ENCODE measurements around the gene GABRB3. TPM values are rescaled to one million over a fixed set of nuclear protein-coding genes. Genes with fewer than 3 reads are reported as not detected.

GABRB3 gene
- total and polyA plus RNA-seq, 10 donors, result 0.09 to 7.0 (median 1.2) TPM

DNA sequence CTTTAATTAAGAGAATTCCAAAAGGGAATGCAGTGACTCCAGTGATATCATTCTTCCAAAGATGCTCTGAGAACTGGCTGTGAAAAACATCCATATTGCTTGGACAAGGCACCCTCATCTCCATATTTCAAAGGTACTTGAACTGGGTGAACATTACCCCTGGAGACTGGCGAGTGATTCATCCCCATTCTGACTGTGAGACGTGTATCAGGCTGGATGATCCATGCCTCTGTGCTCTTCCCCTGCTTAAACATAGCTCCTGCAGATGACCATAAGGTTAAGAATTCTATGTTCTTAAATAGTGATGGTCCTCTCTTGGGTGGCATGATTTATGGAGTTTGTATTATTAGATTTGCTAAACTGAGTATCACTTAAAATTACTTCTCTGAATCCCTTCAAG, 137.8 kb downstream of the GABRB3 start:
- no peak for DNase-seq
- intact Hi-C loops (cut with DNase I; ENCODE audit: low total_unique reads), result no loop called here
- H3K27me3 ChIP-seq (replicated peaks in 1 of 7), result no peaks in the 10 kb centered on the region

DNA sequence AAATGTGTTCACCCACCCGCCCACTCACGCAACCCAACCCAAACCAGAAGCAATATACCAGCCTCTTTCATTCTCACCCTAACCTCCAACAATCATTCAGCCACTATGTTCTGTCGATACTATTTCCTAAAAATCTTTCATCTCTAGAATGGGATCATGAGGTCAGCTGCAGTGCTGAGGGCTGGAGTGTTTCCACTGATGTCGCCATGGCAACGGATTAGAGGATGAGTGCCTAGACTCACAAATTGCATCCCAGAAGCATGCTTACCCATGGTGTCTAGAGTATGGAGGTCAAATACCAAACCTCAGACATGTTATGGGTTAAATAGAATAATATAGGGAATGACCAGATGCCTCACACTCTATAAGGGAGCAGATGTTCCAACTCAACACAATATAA, 138.5 kb downstream of the GABRB3 start:
- TF ChIP-seq, protein P1, sequence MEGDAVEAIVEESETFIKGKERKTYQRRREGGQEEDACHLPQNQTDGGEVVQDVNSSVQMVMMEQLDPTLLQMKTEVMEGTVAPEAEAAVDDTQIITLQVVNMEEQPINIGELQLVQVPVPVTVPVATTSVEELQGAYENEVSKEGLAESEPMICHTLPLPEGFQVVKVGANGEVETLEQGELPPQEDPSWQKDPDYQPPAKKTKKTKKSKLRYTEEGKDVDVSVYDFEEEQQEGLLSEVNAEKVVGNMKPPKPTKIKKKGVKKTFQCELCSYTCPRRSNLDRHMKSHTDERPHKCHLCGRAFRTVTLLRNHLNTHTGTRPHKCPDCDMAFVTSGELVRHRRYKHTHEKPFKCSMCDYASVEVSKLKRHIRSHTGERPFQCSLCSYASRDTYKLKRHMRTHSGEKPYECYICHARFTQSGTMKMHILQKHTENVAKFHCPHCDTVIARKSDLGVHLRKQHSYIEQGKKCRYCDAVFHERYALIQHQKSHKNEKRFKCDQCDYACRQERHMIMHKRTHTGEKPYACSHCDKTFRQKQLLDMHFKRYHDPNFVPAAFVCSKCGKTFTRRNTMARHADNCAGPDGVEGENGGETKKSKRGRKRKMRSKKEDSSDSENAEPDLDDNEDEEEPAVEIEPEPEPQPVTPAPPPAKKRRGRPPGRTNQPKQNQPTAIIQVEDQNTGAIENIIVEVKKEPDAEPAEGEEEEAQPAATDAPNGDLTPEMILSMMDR (IDR thresholded peaks at IDR 0.05 in 8 of 11, conservative IDR thresholded peaks at IDR 0.05 in 3 of 11), result no peak
- TF ChIP-seq POLR2A (IDR thresholded peaks at IDR 0.05), result no peak
- no peak for TF ChIP-seq POLR2AphosphoS5 (IDR thresholded peaks at IDR 0.05)
- intact Hi-C loops (cut with DNase I; ENCODE audit: low total_unique reads), result no loop called here
- WGBS, 5 donors, result 62 to 78% (median 65%) methylated on average over 5 of the region's 5 CpGs

More for the DNA sequence above, 137.8 kb downstream of the GABRB3 start:
- H3K27ac ChIP-seq, result no peak overlapping the region
- H3K36me3 ChIP-seq, result no peaks in the 10 kb centered on the region
- H3K9me3 ChIP-seq, result peaks cover 0 to 8% (median 0%) of the 10 kb centered on the region in 8 donors
- no peaks in the 10 kb centered on the region for H3K4me1 ChIP-seq
- no peak overlapping the region for H3K4me3 ChIP-seq
- WGBS, 5 donors, result 56 to 66% (median 63%) methylated on average over 2 of the region's 2 CpGs
- TF ChIP-seq POLR2A (IDR thresholded peaks at IDR 0.05), result no peak
- TF ChIP-seq, protein P1 (IDR thresholded peaks at IDR 0.05 in 8 of 11, conservative IDR thresholded peaks at IDR 0.05 in 3 of 11), result no peak
- no peak for TF ChIP-seq POLR2AphosphoS5 (IDR thresholded peaks at IDR 0.05)

GRCh38 chr15:26632500-26632899, 140.4 kb downstream of the GABRB3 start:
- no peak for DNase-seq
- WGBS, 5 donors, result 56 to 76% (median 68%) methylated on average over 4 of the region's 4 CpGs
- Histone ChIP-seq H3K27ac (no peak overlapping the region), H3K27me3 (replicated peaks in 1 of 7) (no peaks in the 10 kb centered on the region), H3K36me3 (no peaks in the 10 kb centered on the region), H3K4me1 (no peaks in the 10 kb centered on the region), H3K4me3 (no peak overlapping the region), H3K9me3 (peaks cover 0 to 33% (median 11%) of the 10 kb centered on the region in 8 donors)
- TF ChIP-seq, protein P1 (IDR thresholded peaks at IDR 0.05 in 8 of 11, conservative IDR thresholded peaks at IDR 0.05 in 3 of 11), result no peak
- TF ChIP-seq POLR2A (IDR thresholded peaks at IDR 0.05) (no peak), POLR2AphosphoS5 (IDR thresholded peaks at IDR 0.05) (no peak)
- intact Hi-C loops (cut with DNase I; ENCODE audit: low total_unique reads), result no loop called here

More for the DNA sequence above, 138.5 kb downstream of the GABRB3 start:
- no peaks in the 10 kb centered on the region for H3K36me3 ChIP-seq
- H3K9me3 ChIP-seq, result peaks cover 0 to 15% (median under 1%) of the 10 kb centered on the region in 8 donors
- no peaks in the 10 kb centered on the region for H3K27me3 ChIP-seq (replicated peaks in 1 of 7)
- no peak overlapping the region for H3K27ac ChIP-seq
- no peak for DNase-seq
- H3K4me1 ChIP-seq, result no peaks in the 10 kb centered on the region
- no peak overlapping the region for H3K4me3 ChIP-seq

DNA sequence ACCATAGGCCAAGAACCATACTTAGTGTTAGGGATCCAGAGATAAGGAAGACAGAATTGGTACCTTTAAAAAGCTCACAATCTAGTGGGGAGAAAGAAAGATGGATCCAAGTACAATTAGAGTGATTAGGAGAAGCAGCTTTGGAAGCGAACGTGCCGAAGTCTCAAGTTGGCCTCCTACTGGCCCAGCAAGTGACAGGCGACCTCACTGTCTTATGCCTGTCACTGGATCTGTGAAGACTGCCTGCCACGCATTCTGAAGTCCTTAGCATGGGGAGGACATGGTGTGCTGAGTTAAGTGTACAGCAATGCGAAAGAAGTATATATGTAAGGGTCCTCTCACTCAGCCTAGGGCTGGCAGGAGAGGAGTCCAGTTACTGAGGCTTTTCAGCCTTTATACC, 141.0 kb downstream of the GABRB3 start:
- no peaks in the 10 kb centered on the region for H3K36me3 ChIP-seq
- DNase-seq, result no peak
- no peak overlapping the region for H3K4me3 ChIP-seq
- intact Hi-C loops (cut with DNase I; ENCODE audit: low total_unique reads), result no loop called here
- no peaks in the 10 kb centered on the region for H3K4me1 ChIP-seq
- peaks cover 0 to 38% (median 16%) of the 10 kb centered on the region in 8 donors for H3K9me3 ChIP-seq
- H3K27me3 ChIP-seq (replicated peaks in 1 of 7), result no peaks in the 10 kb centered on the region
- no peak overlapping the region for H3K27ac ChIP-seq
- WGBS, 5 donors, result 74 to 90% (median 85%) methylated on average over 6 of the region's 6 CpGs
- TF ChIP-seq POLR2A (IDR thresholded peaks at IDR 0.05) (no peak), POLR2AphosphoS5 (IDR thresholded peaks at IDR 0.05) (no peak)
- TF ChIP-seq, protein P1 (IDR thresholded peaks at IDR 0.05 in 8 of 11, conservative IDR thresholded peaks at IDR 0.05 in 3 of 11), result no peak

Data from spleen (tissue), 11 donors.